Iris pigment epithelial cell (primary cell): ENCODE results near the gene CIDEB.

Source experiments
- DNase-seq: peaks from one replicate; pipeline ENCODE4 v3.0.0-alpha.2; 2011; ENCODE audit warnings: low read depth

The CIDEB gene

DNA sequence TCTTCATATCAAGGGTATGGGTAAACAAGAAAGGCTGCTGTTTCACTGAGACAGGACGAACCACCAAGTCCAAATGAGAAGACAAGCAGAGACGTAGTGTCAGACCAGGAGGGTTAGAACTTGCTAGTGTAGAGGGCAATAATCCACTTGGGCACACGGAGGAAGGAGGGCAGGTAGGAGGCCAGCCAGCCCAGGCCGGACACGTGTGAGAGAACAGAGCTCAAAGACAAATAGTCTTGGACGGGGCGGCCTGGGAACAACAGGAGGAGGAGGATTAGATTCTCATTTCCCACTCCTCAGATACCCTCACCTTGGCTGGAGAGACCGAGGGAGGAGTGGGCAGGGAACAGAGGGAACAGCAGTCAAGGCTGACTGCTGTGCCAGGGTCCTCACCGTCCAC is 17.0 kb downstream of the CIDEB start:
- DNase-seq, result no peak

DNA sequence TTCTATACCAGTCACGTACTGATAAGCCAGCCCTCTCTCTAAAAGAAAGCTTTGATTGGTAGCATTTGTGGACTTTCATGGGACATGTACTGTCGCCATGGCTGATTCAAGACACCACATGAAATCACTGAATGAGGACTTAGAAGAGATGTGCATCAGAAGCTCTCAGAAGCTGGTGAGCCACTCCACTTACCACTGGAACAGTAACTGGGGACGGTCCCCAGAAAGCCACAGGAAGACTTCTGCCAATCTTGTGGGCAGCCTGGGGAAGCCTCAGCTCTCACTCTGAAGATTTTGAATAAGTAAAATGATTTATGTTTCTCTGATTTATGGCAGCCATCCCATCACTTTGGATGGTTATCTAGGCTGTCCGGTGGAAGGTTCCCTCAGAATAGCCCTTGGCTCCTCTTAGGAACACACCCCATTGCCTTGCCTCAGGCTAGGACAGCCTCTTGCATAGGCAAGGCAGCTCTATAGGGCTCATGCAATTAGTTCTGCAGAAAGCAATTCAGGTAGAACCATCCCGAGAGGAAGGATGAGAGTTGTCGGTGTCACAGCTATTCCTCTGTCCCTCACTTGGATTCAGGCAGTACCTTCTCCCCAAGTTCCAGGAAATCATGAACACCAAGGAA is 18.0 kb downstream of the CIDEB start:
- no peak for DNase-seq

DNA sequence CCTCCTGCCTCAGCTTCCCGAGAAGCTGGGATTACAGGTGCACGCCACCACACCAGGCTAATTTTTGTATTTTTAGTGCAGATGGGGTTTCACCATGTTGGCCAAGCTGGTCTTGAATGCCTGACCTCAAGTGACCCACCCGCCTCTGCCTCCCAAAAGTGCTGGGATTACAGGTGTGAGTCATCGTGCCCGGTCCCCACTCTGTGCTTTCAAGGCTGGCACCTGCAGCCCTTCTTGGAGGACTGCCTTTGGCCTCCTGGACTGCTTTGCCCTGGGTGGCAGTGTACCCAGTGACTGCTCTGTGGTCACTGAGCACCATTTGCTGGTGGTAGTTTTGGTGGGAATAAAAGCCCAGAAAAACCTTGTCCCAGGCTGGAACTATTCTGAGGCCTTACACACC is 20.8 kb downstream of the CIDEB start:
- DNase-seq, result no peak

DNA sequence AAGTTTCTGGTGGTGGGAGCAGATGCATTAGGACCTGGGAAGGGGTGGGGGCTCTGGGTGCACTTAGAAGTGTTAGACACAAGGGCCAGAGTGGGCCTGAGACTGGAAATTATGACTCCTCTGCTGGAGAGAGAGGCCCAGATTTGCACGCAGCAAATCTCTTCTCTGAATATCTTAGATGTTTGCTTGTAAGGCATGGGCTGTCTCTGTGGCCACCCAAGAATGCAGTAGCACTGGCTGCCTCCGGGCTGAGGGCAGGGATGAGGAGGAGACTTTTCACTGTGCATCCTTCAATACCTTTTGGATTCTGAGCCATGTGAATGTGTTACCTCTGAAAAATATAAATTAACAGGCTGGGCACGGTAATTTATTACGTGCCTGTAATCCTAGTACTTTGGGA is 22.4 kb downstream of the CIDEB start:
- no peak for DNase-seq

DNA sequence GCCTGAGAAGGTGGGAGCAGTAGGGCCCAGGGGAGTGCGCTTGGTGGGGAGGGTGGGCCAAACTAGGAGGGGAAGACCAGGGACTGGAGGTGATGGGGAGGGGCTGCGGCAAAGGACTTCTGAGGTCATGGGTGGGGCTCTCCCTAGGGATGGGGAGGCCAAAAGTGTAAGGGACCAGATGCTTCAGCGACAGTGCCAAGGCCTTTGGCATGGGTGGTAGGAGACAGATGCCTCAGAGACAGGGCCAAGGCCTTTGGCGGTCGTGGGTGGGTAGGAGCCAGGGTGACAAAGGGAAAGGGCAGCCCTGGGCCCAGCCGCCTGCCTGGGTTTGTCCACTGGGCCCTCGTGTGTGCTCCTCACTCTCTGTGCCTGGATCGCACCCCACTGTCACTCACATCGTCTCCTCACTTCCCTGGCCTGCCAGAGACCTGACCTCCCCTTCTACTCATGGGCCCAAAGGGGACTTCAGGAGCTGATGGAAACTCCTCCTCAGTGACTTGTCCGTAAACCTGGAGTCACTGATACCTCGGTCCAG is 23.2 kb downstream of the CIDEB start:
- no peak for DNase-seq

DNA sequence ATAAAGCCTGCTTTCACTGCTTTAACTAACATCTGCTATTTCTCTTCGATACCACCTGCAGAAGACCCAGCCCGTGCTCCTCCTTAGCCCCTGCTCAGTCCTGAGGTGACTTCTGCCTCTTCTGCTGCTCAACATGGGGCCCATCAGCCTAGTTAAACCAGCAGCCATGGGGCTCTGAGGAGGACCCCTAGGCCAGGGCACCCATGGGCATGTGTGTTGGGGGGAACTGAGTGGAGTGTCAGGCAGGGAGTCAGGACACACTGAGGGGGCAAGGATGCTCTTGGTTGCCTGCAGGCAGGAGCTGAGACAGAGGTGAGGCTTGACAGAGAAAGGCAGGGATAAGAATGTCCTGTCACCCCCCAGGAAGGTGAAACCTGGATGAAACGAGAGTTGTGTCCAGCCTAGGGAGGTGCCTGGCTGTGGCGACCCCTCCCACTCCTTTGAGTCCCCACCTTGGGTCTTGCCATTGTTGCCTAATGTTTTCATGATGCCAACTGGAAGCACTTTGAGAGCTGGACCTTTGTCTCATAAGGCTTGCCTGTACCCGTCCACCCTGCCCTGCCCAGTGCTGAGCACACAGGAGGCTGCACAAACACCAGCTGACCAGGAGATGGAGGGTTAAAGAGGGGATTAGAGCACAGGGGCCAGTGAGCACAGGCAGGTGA is 23.8 kb downstream of the CIDEB start:
- no peak for DNase-seq

DNA sequence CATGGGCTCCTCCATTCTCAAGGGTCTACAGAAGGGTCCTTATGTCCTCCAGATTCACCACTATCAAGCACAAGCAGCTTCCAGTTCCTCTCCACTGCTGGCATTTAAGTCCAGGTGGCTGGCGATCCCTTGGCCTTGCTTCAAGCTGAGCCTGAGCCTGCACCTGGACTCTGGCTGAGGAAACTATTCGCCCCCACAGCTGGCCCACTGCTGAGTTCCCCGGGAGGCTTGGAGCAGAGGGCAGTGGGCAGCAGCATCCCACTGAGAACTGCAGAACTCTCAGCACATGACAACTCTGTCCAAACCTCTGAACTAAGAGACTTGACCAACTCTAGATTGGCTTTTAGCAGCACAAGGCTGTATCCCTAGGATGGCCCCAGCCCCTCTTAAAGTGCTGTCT is 25.0 kb downstream of the CIDEB start:
- DNase-seq, result no peak

DNA sequence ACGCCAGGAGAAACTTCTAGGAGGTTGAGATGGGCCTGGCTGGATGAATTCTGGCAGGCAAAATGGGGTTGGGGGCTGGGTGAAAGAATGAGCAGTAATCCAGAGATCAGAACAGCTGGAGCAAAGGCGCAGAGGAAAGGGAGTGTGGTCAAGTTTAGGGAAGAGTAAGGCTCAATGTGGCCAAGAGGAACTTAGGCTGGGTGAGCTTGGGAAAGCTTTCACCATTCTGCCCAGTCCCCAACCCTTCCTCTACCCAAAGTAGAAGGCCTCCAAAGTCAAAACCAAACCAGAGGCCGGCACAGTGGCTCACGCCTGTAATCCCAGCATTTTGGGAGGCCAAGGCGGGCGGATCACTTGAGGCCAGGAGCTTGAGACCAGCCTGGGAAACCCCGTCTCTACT is 26.1 kb downstream of the CIDEB start:
- DNase-seq, result no peak

DNA sequence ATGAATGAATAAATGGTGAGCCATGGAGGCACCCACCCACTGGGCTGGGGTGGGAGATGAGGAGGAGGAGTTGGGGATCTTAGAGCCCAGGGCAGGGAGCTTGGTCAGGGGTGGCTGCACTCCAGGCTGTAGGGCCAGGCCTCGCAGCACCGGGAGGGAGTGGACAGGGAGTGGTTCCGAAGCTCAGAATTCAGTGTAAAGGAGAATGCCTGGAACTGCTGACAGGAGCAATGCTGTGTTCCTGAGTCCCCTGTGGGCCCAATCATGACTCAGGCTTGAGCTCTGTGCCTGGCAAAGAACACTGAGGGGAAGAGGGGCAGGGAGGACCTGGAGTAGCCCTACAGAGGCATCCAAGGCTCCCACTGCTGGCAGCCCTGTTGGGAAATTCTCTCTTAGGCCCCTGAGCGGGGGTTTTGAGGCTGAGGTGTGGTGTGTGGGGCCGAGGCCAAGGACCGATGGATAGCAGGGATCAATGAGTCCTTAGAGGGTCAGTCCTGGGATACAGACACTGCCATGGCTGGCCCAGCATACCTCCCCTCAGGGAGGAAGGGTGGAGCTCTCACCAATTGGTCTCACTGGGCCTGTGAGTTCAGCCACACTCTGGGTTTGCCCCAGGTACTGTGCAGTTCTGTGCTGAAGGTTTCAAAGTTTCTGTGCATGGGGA is 26.8 kb downstream of the CIDEB start:
- DNase-seq, result no peak

DNA sequence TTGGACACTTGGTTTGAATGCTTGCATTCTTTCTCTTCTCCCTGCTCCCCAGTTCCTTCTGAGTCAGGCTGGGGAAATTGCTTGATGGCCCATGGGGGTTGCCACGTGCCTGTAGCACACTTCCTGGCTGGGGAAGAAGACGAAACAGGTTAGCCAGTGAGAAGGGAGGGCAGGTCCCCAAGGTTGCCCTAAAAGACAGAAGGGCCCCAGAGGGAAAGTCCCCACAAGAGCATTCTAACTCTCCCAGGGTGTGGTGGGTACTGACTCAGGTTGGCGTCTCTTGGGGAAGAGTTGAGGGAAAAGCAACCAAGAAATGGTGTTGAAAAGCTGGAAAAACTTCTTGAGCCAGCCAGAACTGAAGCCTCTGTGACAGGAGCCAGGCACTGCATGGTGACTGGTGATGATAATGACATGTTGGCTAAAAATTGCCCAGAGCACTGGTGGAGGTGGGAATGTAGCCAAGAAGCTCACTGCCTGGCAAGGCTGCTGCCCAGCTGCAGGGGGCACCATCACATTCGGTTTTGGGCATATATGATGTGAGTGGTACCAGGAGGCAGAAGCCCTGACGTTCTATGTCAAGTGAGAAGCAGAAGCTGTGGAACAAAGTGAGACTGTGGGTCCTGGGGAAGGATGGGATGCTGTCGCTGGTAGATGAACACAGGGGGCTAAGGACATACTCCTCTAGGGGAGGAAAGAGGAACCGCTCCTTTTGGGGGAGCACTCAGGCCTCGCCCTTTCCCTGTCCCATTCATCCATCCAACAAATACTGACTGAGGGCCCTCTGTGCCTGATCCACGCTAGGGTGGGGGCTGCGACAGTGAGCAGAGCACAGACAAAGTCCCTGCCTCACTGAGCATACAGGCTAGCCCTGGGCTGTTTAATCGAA is 28.2 kb downstream of the CIDEB start:
- DNase-seq, result no peak

DNA sequence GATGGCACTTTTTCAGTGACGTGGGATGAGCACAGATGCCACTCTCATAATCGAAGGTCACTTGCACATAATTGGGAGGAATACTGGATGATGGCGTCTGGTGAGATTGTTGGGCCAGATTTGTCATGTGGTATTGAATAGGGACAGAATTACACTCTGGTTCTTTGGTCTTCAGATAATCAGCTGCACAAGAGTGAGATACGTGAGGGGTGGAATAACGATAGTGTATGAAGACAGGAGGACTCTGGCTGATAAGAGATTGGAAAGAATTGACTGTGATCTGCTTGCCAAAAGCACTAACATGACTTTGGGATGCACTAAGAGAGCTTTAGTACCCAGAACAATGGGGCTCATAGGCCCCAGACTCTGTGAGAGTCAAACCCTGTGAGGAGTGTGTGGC is 29.4 kb downstream of the CIDEB start:
- no peak for DNase-seq

DNA sequence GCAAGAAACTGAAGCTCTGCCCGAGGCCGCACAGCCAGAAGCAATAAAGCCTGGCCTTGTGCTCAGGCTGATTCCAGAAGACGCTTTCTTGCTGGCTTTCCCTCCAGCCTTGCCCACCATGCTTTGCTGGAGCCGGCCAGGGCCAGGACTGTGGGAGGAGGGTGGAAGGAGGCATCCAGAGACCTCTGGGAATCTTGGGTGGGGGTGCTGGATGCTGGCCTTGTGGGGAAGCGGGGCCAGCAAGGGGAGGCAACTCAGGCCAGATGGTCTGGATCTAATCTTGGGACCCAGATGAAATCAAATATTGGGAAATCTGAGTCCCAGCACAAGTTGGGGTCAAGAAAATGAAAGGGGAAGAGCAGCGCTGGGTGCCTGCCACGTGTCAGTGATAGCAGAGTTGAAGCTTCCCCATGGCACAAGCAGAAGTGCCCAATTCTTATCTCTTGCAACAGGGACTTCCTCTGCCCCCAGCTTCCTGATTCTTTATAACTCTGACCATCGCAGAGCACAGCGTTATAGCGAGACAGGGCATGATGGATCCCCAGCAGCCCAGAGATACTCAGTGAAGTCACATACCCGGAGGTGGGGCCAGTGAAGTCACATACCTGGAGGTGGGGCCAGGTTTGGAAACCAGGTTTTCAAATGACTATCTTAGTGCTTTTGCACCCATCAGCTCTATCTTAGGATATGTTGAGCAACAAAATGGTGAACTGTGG is 30.0 kb downstream of the CIDEB start:
- no peak for DNase-seq

DNA sequence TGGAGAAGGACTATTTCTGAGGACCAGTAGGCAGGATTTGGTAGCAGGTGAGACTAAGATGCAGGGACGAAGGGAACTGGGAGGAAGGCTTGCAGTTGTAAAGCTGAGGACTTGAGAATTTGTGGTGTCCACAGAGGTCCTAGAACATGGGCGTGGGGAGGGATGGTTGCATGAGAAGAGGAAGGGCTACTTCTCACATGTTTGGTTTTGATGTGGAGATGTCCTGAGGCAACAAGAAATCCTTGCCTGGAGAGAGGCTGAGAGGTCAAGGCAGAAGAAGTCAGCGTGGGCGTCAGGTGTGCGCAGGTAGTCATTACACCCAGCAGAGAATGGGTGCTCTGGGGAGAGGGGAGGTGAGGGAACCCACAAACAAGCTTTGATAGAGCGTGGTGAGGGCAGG is 30.7 kb downstream of the CIDEB start:
- DNase-seq, result no peak

DNA sequence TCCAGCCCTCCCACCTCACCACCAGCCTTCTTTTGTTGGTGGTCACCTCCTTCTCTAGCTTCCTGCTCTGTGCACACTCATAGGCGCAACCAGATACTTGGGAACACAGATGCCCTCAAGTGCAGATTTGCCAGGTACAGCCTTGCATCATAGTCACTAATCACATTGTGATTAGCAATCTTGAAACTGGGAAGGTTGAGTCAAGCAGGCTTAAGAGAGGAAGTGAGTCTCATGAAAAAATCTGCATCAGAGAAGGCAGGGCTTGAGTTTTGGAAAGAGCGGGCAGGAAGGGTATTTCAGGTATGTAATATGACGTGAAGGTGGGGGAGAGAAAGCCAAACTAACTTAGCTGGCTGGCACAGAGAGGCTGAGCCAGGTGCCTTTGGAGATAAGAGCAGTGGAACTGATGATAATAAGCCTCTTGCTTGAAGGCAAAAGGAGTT is 33.7 kb downstream of the CIDEB start:
- peak; percentile 62 for DNase-seq

DNA sequence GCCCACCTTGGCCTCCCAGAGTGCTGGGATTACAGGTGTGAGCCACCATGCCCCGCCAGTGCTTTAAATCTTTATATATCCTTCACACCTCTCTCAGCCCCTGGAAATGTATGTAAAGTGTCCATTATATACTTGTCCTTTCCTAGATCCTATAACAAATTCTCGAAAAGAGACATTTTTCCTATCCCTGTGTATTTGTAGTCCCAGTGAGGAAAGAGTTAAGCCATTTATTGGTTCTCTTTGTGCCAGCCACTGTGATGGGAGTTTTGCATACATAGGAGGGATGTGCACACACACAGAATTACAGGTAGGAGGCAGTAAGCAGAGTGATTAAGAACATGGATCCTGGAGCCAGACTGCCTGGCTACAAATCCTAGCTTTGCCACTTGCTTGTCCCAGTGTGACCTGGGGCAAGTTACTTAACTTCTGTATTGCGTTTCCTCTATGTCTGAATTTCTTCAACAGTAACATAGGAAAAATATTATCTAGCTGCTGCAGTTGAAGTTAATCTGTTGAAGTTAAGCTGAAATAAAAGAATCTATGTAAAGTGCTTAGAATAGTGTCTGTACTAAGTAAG is 34.3 kb downstream of the CIDEB start:
- no peak for DNase-seq

DNA sequence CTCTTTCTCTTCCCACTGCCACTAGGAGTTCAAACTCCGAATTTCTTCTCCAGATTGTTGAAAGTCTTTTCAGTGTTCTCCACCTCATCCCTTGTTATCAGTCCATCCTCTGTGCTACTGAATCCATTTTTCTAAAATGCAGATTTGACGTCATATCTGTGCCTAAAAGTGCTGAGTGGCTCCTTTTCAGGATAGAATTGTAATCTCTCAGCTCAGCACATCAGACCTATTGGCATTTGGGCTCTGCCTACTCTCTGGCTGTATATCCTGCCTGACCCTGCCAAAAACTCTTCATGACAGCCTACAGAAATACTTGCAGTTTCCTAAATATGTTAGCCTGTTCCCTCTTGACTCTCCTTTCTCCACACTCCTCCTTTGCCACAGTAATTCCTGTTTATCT is 35.3 kb downstream of the CIDEB start:
- no peak for DNase-seq

DNA sequence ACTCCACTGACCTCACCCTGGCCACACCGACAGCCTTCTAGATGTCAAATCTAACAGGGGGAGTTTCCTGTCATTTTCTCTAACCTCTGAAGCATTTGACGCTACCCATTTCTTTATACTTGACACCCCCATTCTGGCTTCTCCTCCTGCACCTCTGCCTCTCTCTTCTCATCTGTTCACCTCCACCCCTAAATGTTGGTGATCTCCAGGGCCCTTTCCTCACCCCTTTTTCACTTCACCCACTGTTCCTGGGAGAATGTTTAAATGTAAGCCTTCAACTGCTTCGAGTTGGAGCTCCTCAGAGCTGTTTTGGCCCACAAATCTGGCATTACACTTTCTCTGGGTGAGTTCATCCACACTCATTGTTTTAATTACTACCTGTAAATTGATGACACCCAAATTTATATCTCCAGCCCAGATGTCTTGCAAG is 35.9 kb downstream of the CIDEB start:
- DNase-seq, result no peak

DNA sequence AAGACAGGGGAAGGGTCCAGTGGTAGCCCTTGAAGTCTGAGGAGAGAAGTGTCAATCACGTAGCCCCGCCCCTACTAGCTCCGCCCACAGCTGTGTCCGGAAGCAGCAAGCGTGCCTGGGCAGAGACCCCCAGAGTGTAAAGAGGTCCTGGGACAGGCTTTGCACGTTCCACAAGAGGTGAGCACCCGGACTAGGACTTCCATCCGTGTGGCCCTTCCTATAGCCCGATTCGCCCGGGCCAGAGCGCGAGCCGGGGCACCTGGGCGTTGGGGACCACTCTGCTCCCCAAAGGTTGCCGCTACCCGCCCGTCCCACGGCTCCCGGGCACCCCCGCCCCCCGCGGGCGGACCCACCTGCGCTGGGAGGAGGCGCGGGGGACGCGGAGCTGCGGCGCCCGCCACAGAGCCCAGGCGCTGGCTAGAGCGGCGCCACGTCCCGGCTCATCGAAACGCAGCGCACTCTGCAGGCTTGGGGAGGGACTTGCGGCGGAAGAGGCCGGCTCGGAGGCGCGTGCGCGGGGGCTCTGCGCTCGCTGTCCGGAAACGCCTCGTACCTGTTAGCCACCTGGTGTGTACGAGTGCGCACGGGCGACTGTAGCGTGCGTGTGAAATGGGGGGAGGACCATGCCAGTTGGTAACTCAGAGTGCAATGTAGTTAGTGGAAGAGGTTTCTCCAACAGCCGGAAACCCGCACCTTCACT is 36.5 kb downstream of the CIDEB start, which contains the start of gene RABGGTA:
Gene RABGGTA (minus strand): TSS at position 464 of the 700 bp plus-strand sequence. CDS start 482 bp downstream, outside the sequence.
- DNase-seq, result peak; percentile 87

DNA sequence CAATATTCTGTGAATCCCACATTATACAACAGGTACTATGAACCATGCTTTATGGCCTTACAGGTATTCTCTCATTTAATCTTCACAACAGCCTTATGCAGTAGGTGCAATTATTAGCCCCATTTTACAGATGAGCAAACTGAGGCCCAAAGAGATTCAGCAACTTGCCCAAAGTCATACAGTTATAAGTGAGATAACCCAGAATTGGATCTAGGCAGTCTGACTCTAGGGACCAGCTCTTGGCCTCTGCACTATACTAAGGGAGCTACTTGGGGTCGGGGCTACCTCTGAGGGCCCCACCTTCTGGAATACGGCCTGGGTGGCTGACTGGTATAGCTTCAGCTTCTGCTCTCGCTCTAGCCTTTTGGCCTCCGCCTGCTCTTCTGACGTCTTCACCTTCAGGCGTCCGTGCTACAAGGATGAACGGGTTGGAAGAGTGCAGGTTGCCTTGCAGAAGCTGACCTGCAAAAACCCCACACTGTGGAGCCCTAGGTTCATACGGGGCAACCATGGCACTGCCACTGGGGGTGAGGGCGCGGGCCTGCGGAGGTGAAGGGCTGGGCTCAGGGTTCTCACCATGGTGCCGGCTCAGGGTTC is 37.1 kb downstream of the CIDEB start:
- DNase-seq, result no peak
